Stimulated activated CD4-positive, alpha-beta T cell treated with anti-CD3 and anti-CD28 coated beads, TNF-alpha, amount 100 ng/mL, for 4 hours (primary cell): ENCODE measurements around the gene PAQR8.
A peak's percentile ranks its signal among the peaks of the same experiment; 100 is the strongest.
"Not testable (repeated sequence)": the region's sequence is repeated elsewhere in the genome, so short reads cannot be mapped to it uniquely, and the experiment has no call there.

Source experiments
- DNase-seq, 3 experiments: peaks; one replicate each; pipeline ENCODE4 v3.0.0-alpha.2; 2020; ENCODE audit warnings: low read depth in 3 of 3

Gene PAQR8

GRCh38 chr6:52376763-52377162 is 14.8 kb downstream of the PAQR8 start:
- no peak for DNase-seq

- no peak for DNase-seq
These were observed 15.7 kb downstream of the PAQR8 start for GRCh38 chr6:52377538-52378221.

- no peak for DNase-seq
These were observed 19.3 kb downstream of the PAQR8 start for GRCh38 chr6:52381249-52381648.

GRCh38 chr6:52384145-52384766 is 22.3 kb downstream of the PAQR8 start:
- no peak for DNase-seq

- DNase-seq = no peak
These were observed 23.1 kb downstream of the PAQR8 start for GRCh38 chr6:52385074-52385473.

- not testable (repeated sequence) for DNase-seq
These were observed 26.2 kb downstream of the PAQR8 start for GRCh38 chr6:52388119-52388518.

- DNase-seq = no peak
These were observed 26.8 kb downstream of the PAQR8 start for GRCh38 chr6:52388790-52389189.

GRCh38 chr6:52389264-52389625 is 27.3 kb downstream of the PAQR8 start:
- no peak for DNase-seq

GRCh38 chr6:52389626-52390360 is 27.8 kb downstream of the PAQR8 start:
- peak in 1 of 3 experiments; percentile 18 for DNase-seq

GRCh38 chr6:52390361-52390727 is 28.4 kb downstream of the PAQR8 start:
- DNase-seq = peak in 1 of 3 experiments; percentile 45

GRCh38 chr6:52391599-52391998 is 29.6 kb downstream of the PAQR8 start:
- no peak for DNase-seq

GRCh38 chr6:52392944-52393343 is 31.0 kb downstream of the PAQR8 start:
- no peak for DNase-seq

GRCh38 chr6:52393780-52394179 is 31.8 kb downstream of the PAQR8 start:
- no peak for DNase-seq

- no peak for DNase-seq
These were observed 32.3 kb downstream of the PAQR8 start for GRCh38 chr6:52394251-52394666.

- DNase-seq = no peak
These were observed 34.0 kb downstream of the PAQR8 start for GRCh38 chr6:52395969-52396368.

- no peak for DNase-seq
These were observed 37.8 kb downstream of the PAQR8 start for GRCh38 chr6:52399511-52400312.

- no peak for DNase-seq
These were observed 38.5 kb downstream of the PAQR8 start for GRCh38 chr6:52400313-52401041.

GRCh38 chr6:52403086-52403485 is 41.1 kb downstream of the PAQR8 start:
- no peak for DNase-seq

- DNase-seq = no peak
These were observed 41.7 kb downstream of the PAQR8 start for GRCh38 chr6:52403627-52404026.

GRCh38 chr6:52405243-52405642 is 43.3 kb downstream of the PAQR8 start:
- DNase-seq = no peak

- no peak for DNase-seq
These were observed 45.5 kb downstream of the PAQR8 start for GRCh38 chr6:52407467-52407866.

- DNase-seq = no peak
These were observed 47.5 kb downstream of the PAQR8 start for GRCh38 chr6:52409499-52409898.
